ENCODE data around the gene SH3PXD2A.

DNA sequence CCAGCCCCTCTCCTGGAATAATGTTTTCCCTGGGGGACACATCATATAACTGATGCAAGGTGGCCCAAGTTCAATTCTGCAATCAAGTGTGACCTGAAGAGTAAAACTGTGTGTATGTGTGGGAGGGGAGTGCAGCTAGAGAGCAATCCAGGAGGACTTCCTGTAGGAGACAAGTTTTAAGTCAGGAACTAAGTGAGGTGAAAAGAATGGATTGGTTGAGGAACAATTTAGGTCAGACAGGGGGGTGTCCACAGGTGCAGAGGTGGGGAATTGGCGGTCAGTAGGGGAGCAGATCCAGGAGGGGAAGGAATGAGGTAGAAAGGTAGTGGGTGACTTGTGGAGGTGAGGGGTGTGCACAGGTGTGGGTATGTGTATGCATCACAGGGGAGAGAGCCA lies 279.3 kb downstream of the SH3PXD2A start:
- no peak for TF ChIP-seq POLR2A (IDR thresholded peaks at IDR 0.05)
- TF ChIP-seq, protein P1, sequence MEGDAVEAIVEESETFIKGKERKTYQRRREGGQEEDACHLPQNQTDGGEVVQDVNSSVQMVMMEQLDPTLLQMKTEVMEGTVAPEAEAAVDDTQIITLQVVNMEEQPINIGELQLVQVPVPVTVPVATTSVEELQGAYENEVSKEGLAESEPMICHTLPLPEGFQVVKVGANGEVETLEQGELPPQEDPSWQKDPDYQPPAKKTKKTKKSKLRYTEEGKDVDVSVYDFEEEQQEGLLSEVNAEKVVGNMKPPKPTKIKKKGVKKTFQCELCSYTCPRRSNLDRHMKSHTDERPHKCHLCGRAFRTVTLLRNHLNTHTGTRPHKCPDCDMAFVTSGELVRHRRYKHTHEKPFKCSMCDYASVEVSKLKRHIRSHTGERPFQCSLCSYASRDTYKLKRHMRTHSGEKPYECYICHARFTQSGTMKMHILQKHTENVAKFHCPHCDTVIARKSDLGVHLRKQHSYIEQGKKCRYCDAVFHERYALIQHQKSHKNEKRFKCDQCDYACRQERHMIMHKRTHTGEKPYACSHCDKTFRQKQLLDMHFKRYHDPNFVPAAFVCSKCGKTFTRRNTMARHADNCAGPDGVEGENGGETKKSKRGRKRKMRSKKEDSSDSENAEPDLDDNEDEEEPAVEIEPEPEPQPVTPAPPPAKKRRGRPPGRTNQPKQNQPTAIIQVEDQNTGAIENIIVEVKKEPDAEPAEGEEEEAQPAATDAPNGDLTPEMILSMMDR (IDR thresholded peaks at IDR 0.05), result no peak

Data from adrenal gland (tissue), 5 donors.